HG03460 (cell line): ENCODE data around the gene NEDD9.

Experiments
- ATAC-seq: cut with Tn5 transposase; IDR thresholded peaks from one replicate; pipeline ENCODE4 v1.9.1; 2021; ENCODE audit not compliant: unreplicated experiment

The NEDD9 gene

DNA sequence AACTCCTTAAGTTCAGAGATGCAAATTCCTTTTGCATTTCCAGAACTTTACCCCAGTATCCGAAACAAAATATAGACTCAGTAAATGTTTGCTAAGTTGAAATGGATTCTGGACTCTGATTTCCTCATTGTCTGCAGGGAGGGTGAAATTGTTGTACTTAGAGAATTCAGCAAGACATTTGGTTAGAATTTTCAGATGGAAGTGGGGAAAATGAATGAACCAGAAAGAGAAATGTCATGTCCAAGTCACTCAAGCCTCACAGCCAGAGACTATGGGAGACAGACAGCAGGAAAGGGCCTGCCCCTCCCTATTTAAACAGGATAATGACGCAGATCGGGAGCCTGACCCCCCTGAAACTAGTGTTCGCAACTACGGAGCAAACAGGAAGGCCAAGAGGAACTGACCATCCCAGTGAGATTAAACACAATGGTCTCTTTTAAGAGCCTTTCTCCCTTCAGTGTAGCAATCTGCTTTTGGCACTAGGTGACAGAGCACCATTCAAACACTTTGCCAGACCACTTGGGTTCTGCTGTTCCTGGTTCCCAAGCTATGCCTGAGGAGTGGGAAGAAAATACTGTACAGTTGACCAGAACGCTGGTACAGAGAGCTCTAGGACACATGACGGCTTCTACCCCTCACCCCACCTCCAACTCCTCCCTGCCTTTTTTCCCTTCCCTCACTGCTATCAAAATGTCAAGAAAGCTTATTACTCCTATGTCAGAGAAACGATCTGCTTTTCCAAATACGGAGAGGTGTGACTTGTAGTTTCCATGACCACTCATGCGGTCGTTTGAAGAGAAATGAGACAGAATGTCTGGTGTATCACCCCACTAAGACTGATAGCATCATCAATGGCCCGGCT, 13.7 kb downstream of the NEDD9 start:
- ATAC-seq: no peak

DNA sequence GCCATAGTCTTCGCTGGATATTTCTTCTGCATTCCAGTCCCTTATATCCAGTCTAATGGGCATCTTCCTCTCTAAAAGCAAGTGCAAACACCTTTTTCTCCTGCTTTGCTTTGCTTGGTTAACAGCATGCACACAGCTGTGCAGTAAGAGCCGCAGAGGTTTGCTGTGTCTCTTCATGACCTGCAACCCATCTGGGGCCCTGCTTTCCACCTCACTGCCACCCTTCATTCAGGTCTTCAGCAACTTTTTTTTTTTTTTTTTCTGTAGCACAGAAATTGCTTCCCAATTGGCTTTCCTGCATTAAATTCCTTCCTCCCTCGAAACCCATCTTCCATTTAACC, 14.4 kb downstream of the NEDD9 start:
- no peak for ATAC-seq

DNA sequence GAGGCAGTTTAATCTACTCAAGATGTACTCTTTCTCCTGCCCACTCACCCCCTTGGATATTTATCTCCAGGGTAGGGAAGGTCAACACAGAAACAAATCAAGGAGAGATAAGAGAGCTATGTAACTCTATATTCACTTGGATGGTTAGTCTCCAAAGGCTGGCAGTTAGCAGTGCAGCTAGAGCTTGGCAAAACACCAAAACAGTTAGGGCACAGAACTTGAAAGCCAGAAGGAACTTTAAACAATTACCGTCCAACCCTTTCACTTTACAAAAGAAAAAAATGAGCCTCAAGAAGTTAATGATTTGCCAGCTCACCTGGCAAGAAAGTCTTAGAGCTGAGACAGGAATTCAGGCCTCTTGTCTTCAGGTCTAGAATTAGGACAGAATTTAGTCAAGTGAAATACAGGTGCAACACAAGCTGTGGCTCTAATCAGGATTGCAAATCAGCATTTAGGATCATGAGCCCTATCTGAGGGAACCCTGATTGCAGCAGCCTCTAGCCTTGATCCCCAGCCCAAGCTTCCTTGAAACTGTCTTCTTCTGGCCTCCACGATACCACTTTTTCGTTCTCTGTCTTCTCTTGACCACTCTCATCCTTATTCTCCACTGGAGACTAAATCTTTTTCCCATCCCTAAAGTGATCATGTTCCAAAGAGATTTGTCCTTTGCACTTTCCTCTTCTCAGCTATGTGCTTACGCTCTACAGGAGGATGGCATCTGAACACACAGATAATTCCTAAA, 14.9 kb downstream of the NEDD9 start:
- ATAC-seq: peak; percentile 49

DNA sequence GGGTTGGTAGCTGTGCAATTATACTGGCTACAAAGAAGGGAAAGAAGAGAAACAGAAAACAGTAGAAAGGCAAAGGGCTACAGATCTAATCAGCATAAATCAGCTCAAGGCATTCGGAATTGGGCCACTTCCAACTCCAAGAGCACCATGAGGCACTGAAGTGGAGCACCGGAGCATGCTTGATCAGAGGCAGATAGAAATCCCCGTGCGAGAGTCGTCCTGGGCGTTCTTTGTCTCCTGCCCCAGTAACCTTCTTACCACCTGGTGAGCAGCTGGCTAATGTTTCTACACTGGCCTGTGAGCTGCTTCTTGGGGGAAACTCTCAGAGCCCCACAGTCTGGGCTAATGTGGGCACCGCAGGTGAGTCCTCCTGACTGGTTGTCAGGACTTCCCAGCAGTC, 16.7 kb downstream of the NEDD9 start:
- ATAC-seq: no peak

DNA sequence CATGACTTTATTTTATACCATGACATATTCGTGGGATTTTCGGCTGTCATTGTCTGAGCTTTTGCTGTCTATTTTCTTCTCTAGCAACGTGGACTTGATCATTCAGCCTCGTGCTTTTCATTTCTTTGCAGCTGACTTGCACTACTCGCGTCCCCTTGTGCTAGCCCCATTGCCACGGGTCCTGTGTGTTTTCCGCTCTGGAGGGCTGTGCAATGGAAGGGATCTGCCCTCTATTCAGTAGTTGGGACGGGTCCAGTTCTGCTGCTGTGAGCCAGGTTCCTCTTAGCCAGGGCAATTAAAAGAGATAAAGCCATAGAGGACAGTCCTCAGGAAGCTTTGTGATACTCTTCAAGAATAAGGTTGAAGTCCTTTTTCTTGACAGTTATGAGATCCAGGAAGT, 17.6 kb downstream of the NEDD9 start:
- ATAC-seq: no peak

DNA sequence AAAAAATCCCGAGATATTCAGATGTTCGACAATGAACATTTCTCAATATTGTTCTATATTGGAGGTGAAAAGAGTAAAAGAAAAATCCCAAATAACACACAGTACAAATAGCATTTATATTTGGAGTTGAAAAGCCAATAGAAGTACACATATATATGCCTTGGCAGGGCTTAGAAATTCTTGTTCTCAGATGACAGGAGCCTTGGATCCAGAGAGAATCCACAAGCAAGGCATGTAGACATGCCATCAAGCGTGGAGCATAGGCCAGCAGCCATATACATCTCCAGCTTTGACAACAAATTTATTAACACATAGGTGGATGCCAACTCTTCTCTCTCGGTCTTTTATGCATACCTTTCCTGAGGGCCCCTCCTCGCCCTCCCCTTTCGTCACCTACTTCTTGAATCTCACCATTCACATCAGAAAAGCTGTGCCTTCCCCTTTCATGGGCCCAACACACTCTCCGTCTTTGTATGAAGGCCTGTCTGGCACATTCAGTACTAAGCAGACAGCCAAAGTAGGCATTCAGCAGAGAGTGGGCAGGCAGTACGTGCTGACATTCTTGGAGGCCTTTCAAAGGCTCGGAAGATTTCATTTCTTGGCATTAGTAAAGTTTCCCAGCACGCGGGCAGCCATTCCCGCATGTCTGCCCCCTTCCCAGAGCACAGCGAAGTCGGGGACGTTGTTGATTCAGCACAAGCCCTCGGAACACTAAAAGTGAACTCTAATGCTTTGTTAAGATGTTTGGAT, 18.2 kb downstream of the NEDD9 start:
- no peak for ATAC-seq

DNA sequence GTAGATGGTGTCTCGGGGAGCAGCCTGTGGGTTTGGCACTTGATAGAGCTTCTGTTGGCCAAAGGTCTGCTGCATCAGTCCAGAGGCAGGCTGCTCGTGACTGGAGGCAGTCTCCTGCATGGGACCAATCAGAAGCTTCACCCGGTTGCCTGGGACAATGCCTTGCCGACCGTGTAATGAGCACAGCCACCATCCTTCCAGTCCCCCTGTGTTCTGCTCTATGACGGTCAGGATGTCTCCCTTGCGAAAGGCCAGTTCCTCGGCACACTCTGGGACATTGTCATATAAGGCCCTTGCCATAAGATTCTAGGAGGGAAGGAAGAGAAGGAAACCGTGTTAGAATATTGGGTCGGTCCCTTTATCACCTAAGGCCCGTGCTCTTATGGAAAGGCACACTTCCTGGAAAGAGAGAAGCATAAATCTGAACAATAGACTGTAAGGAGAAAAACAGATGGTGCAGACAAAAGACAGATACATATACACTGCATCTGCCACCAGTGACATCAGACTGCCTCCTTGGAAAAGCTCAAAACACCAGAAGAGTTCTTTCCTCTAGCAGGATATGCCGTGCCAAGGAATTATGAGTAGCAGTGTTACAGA, 18.9 kb downstream of the NEDD9 start:
- ATAC-seq: no peak

DNA sequence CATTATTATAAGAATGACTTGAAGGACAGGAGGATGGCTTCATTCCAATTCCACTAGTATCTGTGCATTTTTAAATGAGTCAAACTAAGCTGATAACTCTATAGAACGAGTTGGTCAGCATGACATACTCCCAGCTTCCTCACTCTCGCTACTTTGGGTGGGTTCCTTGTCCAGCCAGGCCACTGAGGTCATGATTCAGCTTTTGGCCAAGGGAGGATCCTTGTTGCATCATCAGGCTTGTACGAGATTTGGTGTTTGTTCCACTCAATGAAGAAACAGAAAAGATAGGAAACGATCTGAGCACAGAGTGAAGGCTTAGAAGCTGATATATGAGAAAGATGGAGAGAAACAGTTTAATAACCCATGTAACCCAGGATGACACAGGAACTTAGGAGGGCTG, 19.8 kb downstream of the NEDD9 start:
- ATAC-seq: no peak

DNA sequence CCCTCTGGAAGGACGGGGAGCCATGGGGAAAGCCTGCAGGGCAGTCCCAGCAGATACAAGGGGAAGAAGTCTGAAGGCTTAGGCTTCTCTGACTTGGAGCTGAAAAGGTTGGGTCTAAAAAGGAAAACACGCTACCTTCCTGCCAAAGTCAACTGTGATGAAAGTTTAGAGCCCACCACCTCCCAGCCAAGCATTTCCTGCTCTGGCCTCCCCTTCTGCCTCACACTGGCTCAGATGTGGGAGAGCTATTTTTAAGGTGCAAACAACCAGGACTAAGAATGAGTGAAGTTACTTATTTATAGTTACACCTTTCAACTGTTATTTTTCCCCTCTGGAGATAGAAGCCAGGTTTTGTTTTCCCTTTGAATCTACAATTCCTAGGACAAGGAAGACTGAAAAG, 21.2 kb downstream of the NEDD9 start:
- ATAC-seq: no peak

DNA sequence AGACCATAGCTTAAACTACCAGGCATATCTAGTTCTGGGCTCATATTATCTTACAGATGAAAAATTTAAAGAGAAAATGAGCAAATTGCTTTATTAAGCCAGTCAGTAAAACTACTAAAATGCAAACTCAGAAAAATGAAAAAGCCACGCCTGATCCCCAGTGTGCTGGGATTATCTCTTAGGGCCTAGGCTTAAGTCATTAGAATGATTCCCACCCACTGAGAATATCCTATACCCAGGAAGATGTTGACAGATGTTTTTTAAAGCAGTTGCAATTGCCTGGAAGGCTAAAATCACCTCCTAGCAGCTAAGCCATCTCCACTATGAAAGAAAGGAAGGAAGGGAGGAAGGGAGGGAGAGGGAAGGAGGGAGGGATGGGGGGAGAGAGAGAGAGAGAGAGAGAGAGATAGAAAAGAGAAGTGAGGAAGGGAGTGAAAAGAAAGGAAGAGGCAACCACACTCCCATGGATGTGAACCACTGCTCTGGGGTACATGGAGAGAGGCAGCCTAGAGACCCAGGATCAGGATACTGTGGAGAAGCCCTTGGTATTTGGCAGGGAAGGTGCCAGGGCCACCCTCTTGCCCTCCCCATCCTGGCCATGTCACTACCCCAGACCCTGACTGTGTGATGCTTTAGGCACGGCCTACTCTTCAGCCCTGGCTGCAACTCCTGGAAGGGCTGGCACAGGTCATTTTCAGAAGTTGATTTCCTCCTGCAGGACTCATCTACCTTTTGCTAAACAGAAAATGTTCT, 21.9 kb downstream of the NEDD9 start:
- ATAC-seq: no peak

DNA sequence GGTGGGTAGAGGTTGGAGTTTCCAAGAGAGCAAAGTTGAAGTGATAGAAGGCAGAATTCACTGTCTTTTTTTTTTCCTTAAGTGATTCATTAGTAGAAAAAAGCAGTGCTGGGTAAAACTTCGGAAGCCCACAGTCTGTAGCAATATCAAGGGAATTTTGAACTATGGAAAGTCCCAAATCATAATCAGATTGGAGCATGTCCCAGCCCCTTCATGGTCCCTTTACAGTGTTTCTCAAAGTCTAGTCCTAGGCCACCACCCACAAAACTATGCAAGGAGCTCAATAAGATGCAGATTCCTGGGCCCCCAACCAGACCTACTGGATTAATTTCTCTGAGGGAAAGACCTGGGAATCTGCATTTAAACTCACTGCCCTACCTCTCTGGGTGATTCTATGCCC, 22.6 kb downstream of the NEDD9 start:
- ATAC-seq: no peak

DNA sequence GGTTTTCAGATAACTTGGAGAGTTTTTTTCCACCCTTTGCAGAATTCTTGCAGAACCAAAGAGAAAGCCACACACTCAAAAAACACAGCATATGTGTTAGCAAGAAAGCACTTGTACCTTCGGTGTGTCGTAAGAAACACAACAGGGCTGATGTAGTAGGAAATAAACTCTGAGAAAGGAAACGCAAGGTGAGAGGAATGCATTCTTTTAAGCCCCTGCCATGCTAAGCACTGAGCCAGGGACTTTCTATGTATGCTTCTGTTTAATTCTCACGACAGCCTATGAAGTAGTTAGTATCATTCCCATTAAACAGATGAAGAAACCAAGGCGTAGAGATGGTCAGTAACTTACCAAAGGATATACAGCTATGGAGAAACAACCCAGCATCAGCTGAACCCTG, 23.1 kb downstream of the NEDD9 start:
- ATAC-seq: no peak

DNA sequence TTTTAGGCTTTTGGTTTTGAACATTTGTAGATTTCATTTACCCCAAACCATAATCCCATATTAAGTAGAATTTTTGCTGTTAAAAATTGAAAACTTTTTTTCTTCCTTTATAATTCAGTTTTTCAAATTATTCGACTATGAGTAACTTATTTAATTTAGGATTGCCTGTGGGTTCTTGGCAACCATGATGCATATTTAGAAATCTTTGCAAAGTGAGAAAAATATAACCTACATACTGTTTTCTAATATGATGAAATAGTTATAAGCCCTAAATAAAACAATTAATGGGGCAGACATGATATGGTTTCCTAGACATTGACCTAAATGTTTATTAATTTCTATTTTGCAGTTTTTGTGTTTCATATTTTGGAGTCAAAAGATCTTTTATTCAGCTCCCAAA, 23.6 kb downstream of the NEDD9 start:
- no peak for ATAC-seq

DNA sequence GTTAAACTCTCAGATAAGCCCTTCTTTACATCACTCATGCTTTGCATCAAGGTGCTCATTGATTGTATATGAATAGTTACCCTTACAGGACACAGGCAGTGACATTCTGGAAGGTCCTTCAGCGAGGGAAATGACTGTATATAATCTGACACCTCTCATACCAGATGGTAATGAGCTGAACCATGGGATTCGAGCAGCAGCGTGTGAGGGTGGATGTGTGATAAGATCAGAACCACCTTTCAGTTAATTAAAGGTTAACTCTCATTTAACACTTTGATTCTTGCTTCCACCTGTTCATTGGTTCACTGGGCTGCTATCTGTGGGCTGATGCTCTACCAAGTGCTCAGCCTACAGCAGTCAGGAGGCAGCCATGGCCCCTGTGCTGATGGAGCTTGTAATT, 24.2 kb downstream of the NEDD9 start:
- no peak for ATAC-seq

DNA sequence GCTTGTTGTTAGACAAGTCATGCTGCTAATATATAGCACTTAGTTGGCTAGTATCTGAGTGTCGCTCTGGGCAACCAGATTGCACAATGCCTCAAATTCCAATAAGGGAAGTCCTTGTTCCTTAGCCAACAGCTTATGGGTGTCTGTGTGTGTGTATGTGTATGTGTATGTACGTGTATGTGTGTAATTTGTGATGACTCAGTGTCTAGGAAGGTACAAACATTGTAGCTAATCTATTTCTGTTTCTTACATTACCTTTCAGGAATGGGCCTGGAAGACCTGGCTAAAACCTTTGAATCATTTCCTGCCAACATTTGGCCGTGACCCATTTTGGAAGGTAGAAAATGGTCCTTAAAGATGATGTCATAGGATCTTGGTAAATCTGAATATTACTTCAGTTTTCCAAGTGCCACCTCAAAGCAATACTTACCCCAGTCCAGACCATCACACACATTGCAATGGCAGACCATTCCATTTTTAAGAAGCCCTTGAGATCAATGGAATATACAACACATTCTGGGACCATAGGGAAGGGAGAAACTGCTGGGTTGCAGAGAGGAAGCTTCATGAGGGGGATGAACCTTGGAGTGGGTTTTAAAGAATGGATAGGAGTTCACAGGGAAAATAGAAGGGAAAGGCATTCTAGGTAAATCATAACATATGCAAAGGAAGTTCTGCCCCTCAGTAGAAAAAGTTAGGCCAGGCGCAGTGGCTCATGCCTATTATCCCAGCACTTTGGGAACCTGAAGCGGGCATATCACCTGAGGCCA, 25.1 kb downstream of the NEDD9 start:
- ATAC-seq: no peak

DNA sequence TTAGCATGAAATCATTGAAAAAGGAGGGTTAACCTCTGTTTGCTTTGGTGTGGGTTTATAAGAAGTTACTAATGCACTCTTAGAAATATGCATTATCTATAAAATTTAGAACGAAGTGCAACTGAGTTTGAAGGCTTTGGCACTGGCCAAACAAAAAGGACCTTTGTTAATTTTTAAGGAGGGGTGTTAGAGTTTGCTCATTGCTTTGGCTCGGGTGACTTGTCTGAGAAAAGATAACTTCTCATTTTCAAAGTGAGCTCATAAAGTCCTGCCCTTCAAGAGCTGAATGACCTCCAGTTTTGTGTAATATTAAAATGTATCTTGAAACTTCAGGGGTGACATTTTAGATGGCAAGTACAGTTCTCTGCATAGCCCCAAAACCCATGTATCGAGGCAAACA, 25.9 kb downstream of the NEDD9 start:
- ATAC-seq: no peak

DNA sequence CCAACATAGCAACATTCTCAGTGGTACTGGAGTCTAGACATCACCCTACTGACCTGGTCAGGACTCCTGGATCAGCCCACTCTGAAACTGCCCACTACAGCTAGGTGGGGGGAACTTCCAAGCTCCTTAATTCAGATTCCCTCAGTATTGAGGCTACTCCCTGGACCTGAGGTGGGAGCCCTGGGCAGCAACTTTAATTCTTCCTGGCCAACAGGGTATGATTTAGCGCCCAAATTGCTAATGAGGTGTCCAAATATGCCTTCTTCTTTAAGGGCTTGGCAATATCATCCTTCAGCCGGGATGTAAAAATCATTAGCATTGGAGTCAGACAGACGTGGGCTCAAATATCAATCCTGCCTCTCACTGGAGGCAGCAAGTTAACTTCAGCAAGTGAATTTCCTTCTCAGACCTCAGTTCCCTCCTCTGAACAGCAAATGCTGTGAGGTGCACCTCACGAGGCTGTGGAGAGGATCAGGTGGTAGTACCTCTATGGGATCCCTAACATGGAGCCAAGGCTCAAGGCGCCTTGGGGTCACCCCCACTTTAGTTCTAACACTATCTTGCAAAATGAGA, 27.6 kb downstream of the NEDD9 start:
- ATAC-seq: no peak

DNA sequence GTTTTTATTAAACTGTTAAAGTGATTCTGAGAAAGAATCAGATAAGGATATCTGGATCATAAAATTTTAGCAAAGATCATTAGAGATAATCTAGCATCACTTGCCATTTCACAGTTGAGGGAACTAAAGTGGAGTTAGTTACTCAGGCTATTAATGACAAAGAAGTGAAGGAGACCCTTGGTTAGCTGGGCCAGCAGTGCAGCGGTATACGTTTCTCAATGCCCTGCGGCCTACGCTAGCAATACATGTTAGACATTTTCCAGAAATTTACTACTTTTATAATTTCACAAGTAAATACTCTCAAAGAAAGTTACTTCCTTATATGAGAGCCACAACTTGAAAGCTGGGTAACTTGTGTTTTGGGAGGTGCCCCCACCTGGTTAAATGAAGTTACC, 28.5 kb downstream of the NEDD9 start:
- ATAC-seq: no peak

DNA sequence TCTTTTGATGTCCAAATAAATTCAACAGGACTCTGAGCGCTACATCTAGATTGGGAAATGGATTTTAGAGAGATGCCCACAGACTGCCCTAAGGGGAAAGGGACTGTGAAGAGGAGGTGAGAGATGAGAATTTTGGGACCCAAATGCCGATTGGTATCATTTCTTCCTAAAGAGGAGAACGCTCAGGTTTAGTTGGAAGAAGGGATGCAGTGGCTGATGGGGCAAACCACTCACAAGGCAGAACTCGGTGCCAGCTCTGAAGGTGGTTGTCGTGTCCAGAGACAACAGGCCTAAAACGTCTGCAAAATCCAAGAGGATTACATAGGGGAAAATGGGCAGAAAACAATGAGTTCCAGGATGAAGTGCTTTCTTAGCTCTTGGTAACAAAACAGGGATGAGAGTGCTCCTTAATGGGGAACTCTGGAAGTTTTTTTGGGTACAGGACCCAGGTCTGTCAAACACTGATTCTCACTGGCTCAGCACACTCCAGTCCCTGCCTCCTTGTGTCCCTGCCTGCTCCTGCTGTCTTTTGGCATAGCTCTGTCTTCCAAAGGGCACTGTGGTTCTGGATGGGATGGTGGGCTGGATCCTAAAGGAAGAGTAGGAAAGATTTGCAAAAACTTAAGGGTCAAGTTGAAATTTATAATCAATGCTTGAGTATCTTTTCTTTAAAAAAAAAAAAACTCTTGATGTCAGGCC, 29.0 kb downstream of the NEDD9 start:
- ATAC-seq: no peak
